GM19397 (cell line): ENCODE measurements around the gene JMY.
"Not testable (repeated sequence)": the region's sequence is repeated elsewhere in the genome, so short reads cannot be mapped to it uniquely, and the experiment has no call there.

Experiments
- ATAC-seq: cut with Tn5 transposase; IDR thresholded peaks from one replicate; pipeline ENCODE4 v1.9.1; 2021; ENCODE audit warnings: mild to moderate bottlenecking, moderate library complexity; ENCODE audit not compliant: unreplicated experiment

JMY gene

GRCh38 chr5:79236970-79237739, 1.2 kb downstream of the JMY start:
- no peak for ATAC-seq

DNA sequence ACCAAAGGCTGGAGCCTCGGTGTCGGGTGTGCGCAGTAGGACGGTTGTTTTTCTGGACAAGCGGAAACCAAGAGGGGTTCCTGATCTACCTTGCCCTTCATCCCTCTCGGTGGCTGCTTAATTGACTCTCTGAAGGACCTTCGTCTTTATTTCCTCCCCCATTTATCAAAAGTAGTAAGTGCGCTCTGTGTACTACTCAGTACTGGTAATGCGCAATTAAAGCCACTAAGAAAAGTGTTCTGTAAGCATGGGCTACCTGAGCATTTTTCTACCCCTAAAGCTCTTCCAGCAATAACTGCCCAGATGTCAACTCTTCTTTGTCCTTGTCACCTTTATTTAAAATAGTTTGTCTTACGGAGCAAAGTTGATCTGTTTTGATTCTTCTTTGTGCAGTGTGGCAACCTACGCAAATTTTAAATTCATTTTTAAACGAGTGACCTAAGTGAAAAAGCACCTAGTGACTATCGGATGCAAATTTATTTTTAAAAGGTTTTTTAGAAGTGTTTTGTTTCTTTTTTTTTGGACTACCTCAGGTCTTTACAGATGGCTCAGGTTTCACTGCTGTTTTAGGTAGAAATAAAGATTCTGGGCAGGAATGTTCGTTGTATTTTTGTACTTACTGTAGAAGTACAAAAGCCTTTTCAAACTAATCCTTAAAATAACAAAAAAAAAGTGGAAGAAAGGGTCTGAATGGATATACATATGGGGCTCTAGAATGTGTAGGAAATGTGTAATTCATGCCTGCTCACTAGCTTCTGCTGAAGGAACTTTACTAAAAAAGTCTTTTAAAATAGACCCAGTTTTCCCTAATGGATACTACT, 2.0 kb downstream of the JMY start:
- no peak for ATAC-seq

- no peak for ATAC-seq
Measured at GRCh38 chr5:79240561-79240960, 4.6 kb downstream of the JMY start.

- no peak for ATAC-seq
Measured at GRCh38 chr5:79241535-79241979, 5.6 kb downstream of the JMY start.

- ATAC-seq: no peak
Measured at GRCh38 chr5:79242242-79243039, 6.5 kb downstream of the JMY start.

GRCh38 chr5:79243224-79243623, 7.3 kb downstream of the JMY start:
- ATAC-seq: no peak

- ATAC-seq: not testable (repeated sequence)
Measured at GRCh38 chr5:79254067-79254466, 18.1 kb downstream of the JMY start.

GRCh38 chr5:79255786-79256557, 20.0 kb downstream of the JMY start:
- ATAC-seq: peak; percentile 52

- no peak for ATAC-seq
Measured at GRCh38 chr5:79256563-79256962, 20.6 kb downstream of the JMY start.

GRCh38 chr5:79257314-79257713, 21.4 kb downstream of the JMY start:
- no peak for ATAC-seq

DNA sequence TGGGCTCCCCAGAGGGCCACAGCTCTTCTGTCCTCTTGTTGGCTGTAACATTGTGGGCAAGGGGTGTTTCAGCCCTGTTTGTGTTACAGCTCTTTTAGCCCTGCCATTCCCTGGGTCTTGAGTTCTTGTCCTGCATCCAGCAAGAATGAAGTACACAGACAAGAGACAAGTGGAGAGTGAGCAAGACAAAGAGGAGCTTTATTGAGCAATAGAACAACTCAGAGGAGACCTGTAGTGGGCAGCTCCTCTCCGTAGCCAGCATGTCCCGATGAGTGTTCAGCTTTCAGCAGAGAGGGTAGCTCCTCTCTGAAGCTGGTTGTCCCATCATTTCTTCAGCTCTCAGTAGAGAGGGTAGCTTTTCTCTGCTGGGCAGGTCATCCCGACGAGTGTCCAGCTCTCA, 22.9 kb downstream of the JMY start:
- no peak for ATAC-seq

- no peak for ATAC-seq
Measured at GRCh38 chr5:79259383-79259782, 23.5 kb downstream of the JMY start.

DNA sequence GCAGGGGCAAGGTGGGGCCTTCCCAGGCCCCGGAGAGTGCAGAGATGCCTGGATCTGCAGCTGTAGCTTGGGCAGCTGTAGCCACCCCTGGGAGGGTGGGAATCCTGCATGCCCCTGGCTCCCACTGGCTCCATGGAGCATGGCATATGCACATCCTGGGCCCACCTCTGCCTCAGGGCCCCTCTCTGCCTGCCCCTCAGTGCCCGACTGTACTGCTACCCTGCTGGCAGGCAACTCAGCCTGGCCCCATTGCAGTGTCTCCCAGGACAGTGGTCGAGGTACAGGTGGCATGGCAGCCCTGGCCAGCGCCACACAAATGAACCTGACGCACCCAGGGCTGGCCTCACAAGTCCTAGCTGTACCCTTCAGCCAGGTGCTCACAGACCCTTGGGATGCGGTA, 23.9 kb downstream of the JMY start:
- no peak for ATAC-seq

DNA sequence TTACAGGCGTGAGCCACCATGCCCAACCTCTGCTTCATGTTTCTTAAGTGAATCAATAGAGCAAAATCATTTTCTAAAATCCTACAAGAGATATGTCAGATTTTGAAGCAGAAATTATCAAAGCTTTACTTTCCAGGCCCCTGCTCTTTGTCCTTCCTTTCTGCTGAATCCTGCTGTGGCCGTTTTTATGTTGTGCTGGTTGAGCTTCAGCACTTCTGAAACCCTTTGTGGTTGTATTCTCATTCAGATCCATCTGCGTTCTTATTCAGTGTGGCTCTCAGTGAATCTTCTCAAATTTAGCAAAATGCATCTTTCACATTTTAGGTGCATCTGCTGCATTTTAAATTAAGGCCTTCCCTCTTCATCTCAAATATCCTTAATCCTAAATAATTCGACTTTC, 26.0 kb downstream of the JMY start:
- ATAC-seq: no peak

GRCh38 chr5:79263290-79263689, 27.4 kb downstream of the JMY start:
- no peak for ATAC-seq

DNA sequence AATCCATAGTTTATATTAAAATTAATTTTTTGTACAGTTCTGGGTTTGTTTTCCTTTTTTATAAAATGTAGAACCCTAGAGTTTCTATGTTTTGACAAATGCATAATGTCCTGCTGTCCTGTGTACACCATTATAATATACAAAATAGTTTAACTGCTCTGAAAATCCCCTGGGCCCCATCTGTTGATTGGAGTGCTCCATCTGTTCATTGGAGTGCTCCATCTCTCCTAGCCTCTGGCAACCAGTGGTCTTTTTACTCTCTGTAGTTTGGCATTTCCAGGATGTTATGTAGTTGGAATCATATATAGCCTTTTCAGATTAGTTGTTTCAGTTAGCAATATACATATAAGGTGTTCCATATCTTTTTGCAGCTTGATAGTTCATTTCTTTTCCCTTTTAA, 31.2 kb downstream of the JMY start:
- ATAC-seq: no peak

DNA sequence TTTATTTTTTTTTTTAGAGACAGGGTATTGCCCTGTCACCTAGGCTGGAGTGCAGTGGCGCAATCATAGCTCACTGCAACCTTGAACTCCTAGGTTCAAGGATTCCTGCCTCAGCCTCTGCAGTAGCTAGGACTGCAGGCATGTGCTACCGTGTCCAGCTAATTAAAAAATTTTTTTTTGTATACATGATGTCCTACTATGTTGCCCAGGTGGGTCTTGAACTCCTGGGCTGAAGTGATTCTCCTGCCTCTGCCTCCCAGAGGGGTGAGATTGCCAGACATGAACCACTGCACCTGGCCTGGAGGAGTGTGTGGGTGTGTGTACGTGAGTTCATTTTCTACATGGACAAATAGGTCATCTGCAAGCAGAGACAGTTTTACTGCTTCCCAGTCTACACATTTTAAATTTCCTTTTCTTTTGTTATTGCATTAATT, 33.8 kb downstream of the JMY start:
- no peak for ATAC-seq

DNA sequence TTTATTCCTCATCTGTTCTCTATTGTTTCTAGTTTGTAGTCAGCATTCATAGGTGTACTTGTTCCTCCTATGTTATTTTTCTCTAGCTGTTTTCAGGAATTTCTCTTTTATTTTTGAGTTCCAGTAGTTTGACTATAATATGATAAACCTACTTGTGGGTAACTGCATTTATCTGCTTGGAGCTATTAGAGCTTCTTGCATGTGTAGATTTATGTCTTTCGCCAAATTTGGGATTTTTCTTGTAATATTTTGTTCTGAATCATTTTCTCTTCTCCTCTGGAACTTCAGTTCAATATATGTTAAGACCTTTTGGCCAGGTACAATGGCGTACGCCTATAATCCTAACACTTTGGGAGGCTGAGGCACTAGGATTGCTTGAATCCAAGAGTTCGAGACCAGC, 37.4 kb downstream of the JMY start:
- ATAC-seq: no peak

DNA sequence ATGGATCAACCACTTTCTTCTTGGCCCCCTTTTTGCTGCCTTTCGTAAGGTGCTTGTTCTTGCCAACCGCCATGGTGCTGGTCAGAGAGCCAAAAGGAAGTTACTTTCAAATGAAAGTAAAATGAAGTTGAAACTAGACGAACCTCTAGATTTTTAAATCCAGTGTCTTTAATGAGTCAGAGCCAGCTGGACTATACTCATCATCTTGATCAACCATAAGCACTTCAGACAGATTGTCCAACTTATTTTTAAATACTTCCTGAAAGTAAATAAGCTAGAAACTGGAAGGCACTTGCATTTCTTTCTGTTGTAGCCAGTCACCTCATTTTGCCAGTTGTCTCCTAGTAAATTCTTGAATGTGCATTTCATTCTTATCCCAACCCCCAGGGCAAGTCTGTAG, 48.9 kb downstream of the JMY start:
- no peak for ATAC-seq

- ATAC-seq: no peak
Measured at GRCh38 chr5:79285285-79285684, 49.4 kb downstream of the JMY start.

DNA sequence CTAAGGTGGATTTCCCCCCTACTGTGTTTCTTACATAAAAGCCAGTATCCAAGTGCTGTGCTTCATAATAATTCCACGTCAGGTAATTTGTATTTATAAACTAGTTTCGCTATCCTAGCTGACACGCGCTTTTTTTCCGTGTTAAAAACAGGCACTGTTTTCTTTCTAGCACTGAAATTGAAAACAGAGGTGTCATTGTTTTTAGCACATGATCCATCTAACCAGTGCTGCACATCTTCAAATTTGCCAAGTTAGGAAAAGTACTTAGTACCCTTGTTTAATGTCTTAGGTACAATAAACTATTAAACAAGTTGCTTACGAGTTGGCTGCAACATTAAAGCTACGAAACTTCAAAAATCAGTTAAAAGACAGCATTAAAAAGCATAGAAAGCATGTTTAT, 49.9 kb downstream of the JMY start:
- no peak for ATAC-seq
